ENCODE measurements around the gene PSENEN.
"Not testable (repeated sequence)": the region's sequence is repeated elsewhere in the genome, so short reads cannot be mapped to it uniquely, and the experiment has no call there.

PSENEN gene

GRCh38 chr19:35718345-35719041, 27.0 kb upstream of the PSENEN start:
- DNase-seq: peak; percentile 49

DNA sequence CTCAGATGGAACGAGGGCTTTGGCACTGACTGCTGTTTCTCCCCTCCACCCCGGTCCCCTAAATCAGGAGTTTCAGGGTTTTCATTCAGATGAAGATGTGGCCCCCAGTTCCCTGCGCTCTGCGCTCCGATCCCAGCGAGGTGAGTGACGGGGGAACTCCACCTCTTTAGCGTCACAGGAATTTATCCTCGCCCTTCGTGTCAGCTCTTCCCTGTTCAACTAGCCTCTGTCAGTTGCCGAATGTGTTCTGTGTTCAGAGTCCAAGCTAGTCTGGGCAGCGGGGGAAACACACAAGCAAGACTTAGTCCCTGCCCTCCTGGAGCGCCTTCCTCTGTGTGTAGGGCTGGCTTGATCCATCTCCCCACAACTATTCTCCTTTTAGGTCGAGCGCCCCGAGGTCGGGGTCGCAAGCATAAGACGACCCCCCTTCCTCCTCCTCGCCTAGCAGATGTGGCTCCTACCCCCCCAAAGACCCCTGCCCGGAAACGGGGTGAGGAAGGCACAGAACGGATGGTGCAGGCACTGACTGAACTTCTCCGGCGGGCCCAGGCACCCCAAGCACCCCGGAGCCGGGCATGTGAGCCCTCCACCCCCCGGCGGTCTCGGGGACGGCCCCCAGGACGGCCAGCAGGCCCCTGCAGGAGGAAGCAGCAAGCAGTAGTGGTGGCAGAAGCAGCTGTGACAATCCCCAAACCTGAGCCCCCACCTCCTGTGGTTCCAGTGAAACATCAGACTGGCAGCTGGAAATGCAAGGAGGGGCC, 25.9 kb upstream of the PSENEN start:
- no peak for DNase-seq

- no peak for DNase-seq
Observed at GRCh38 chr19:35720163-35720524, 25.3 kb upstream of the PSENEN start.

DNA sequence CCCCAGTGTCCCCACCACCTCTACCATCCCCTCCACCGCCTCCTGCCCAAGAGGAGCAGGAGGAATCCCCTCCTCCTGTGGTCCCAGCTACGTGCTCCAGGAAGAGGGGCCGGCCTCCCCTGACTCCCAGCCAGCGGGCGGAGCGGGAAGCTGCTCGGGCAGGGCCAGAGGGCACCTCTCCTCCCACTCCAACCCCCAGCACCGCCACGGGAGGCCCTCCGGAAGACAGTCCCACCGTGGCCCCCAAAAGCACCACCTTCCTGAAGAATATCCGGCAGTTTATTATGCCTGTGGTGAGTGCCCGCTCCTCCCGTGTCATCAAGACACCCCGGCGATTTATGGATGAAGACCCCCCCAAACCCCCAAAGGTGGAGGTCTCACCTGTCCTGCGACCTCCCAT, 24.8 kb upstream of the PSENEN start:
- no peak for DNase-seq

- no peak for DNase-seq
Observed at GRCh38 chr19:35721374-35721773, 24.1 kb upstream of the PSENEN start.

GRCh38 chr19:35722461-35722860, 23.0 kb upstream of the PSENEN start:
- DNase-seq: no peak

DNA sequence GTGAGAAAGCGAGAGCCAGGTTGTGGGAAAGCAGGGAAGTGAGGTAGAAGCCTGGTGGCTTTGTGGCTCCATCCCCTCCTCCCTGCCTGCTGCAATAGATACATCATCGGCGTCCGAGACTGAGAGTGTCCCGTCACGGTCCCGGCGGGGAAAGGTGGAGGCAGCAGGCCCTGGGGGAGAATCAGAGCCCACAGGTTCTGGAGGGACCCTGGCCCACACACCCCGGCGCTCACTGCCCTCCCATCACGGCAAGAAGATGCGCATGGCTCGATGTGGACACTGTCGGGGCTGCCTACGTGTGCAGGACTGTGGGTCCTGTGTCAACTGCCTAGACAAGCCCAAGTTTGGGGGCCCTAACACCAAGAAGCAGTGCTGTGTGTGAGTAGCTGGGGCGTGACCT, 22.6 kb upstream of the PSENEN start:
- no peak for DNase-seq

- DNase-seq: no peak
Observed at GRCh38 chr19:35723671-35724070, 21.8 kb upstream of the PSENEN start.

DNA sequence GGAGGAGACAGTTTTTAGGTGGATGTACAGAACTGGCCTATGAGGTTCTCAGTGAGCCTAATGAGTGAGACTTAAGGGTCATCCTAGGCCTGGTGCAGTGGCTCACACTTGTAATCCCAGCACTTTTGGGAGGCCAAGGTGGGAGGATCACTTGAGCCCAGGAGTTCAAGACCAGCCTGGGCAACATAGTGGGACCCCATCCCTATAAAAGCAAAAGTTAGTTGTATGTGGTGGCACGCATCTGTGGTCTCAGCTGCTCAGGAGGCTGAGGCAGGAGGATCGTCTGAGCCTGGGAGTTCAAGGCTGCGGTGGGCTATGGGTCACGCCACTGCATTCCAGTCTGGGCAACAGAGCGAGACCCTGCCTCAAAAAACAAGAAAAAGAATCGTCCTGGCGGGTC, 21.3 kb upstream of the PSENEN start:
- not testable (repeated sequence) for DNase-seq

- no peak for DNase-seq
Observed at GRCh38 chr19:35724560-35724959, 20.9 kb upstream of the PSENEN start.

GRCh38 chr19:35725216-35725861, 20.1 kb upstream of the PSENEN start:
- DNase-seq: no peak

GRCh38 chr19:35727053-35727955, 18.1 kb upstream of the PSENEN start:
- DNase-seq: no peak

GRCh38 chr19:35727956-35728706, 17.3 kb upstream of the PSENEN start:
- no peak for DNase-seq

GRCh38 chr19:35729021-35729420, 16.4 kb upstream of the PSENEN start:
- DNase-seq: no peak

GRCh38 chr19:35729763-35730162, 15.7 kb upstream of the PSENEN start:
- DNase-seq: no peak

GRCh38 chr19:35730326-35730725, 15.1 kb upstream of the PSENEN start:
- no peak for DNase-seq

- DNase-seq: no peak
Observed at GRCh38 chr19:35731353-35731752, 14.1 kb upstream of the PSENEN start.

GRCh38 chr19:35731779-35732405, 13.6 kb upstream of the PSENEN start:
- no peak for DNase-seq

DNA sequence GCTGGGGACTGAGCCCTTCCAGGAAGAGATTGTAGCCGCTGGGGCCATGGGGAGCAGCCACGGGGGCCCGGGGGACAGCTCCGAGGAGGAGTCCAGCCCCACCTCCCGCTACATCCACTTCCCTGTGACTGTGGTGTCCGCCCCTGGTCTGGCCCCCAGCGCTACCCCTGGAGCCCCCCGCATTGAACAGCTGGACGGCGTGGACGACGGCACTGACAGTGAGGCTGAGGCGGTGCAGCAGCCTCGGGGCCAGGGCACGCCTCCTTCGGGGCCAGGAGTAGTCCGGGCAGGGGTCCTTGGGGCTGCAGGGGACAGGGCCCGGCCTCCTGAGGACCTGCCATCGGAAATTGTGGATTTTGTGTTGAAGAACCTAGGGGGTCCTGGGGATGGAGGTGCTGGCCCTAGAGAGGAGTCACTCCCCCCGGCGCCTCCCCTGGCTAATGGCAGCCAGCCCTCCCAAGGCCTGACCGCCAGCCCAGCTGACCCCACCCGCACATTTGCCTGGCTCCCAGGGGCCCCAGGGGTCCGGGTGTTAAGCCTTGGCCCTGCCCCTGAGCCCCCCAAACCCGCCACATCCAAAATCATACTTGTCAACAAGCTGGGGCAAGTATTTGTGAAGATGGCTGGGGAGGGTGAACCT, 12.8 kb upstream of the PSENEN start:
- no peak for DNase-seq

DNA sequence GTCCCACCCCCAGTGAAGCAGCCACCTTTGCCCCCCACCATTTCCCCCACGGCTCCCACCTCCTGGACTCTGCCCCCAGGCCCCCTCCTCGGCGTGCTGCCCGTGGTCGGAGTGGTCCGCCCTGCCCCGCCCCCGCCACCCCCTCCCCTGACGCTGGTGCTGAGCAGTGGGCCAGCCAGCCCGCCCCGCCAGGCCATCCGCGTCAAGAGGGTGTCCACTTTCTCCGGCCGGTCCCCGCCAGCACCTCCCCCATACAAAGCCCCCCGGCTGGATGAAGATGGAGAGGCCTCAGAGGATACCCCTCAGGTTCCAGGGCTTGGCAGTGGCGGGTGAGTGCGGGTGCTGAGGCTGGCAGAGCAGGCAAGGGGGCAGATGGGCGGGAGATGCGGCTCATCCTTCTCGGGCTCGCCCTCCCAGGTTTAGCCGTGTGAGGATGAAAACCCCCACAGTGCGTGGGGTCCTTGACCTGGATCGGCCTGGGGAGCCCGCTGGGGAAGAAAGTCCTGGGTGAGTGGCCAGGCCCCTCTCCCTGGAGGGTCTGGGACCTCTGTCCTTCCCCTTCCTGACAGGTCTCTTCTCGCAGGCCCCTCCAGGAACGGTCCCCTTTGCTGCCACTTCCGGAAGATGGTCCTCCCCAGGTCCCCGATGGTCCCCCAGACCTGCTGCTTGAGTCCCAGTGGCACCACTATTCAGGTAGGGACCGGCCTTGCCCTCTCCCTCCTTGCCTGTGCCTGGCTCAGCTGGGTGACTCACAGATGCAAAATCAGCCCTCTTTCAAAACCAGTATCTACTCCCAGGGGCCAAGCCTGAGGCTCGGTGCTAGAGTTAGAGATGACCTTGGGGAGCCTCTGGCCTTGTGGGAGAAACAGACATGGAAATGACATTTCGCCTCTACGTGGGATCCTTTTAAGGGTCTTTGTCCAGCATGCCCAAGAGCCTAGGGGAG, 12.0 kb upstream of the PSENEN start:
- DNase-seq: no peak
